ENCODE results near the gene CAMTA1. TPM values are rescaled to one million over a fixed set of nuclear protein-coding genes. Genes with fewer than 3 reads are reported as not detected.
A peak's percentile ranks its signal among the peaks of the same experiment; 100 is the strongest.

CAMTA1 gene
- total and polyA plus RNA-seq, 4 donors: 18.0 to 93.5 (median 35.8) TPM

- Histone ChIP-seq H3K4me3 (ENCODE audit: low read depth in 1 of 3, low read length in 3 of 3) (no peak overlapping the region), H3K4me1 (ENCODE audit: control insufficient read depth in 4 of 4, insufficient read depth in 4 of 4, low read length in 3 of 4) (no peaks in the 10 kb centered on the region), H3K27me3 (ENCODE audit: control insufficient read depth in 4 of 4, insufficient read depth in 4 of 4, low read length in 3 of 4) (no peaks in the 10 kb centered on the region), H3K27ac (ENCODE audit: low read depth in 1 of 2, low read length in 2 of 2) (peak overlapping the region; percentile 66 to 80), H3K36me3 (ENCODE audit: control insufficient read depth in 4 of 4, insufficient read depth in 3 of 4, low read depth in 1 of 4, low read length in 3 of 4) (no peaks in the 10 kb centered on the region), H3K9ac (ENCODE audit: low read depth in 1 of 2, low read length in 2 of 2) (no peak overlapping the region), H3K9me3 (ENCODE audit: control insufficient read depth in 4 of 4, low read length in 3 of 4) (no peaks in the 10 kb centered on the region)
- TF ChIP-seq NR2F2 (IDR thresholded peaks at IDR 0.05) (peak; percentile 35), TAF1 (conservative IDR thresholded peaks at IDR 0.05) (no peak)
- no peak for DNase-seq (ENCODE audit: low spot score)
- 60% methylated on average over 17 of the region's 17 CpGs for WGBS
Measured at GRCh38 chr1:7491109-7491817, 706.0 kb downstream of the CAMTA1 start.

GRCh38 chr1:7491818-7492173 is 706.5 kb downstream of the CAMTA1 start:
- no peaks in the 10 kb centered on the region for H3K9me3 ChIP-seq (ENCODE audit: control insufficient read depth in 4 of 4, low read length in 3 of 4)
- no peak overlapping the region for H3K4me3 ChIP-seq (ENCODE audit: low read depth in 1 of 3, low read length in 3 of 3)
- no peak for DNase-seq (ENCODE audit: low spot score)
- no peaks in the 10 kb centered on the region for H3K27me3 ChIP-seq (ENCODE audit: control insufficient read depth in 4 of 4, insufficient read depth in 4 of 4, low read length in 3 of 4)
- TF ChIP-seq REST (IDR thresholded peaks at IDR 0.05) (no peak), RAD21 (IDR thresholded peaks at IDR 0.05) (no peak), NR2F2 (IDR thresholded peaks at IDR 0.05) (no peak), SP1 (IDR thresholded peaks at IDR 0.05) (no peak), ZBTB33 (IDR thresholded peaks at IDR 0.05) (no peak), RXRA (IDR thresholded peaks at IDR 0.05) (no peak), JUND (IDR thresholded peaks at IDR 0.05) (no peak), HNF4A (conservative IDR thresholded peaks at IDR 0.05) (no peak), HNF4G (IDR thresholded peaks at IDR 0.05) (no peak), EGR1 (IDR thresholded peaks at IDR 0.05; ENCODE audit: low read depth in 2 of 2) (no peak)
- WGBS: 58% methylated on average over 7 of the region's 7 CpGs
- H3K27ac ChIP-seq (ENCODE audit: low read depth in 1 of 2, low read length in 2 of 2): peak overlapping the region; percentile 27 to 45
- H3K9ac ChIP-seq (ENCODE audit: low read depth in 1 of 2, low read length in 2 of 2): no peak overlapping the region
- no peaks in the 10 kb centered on the region for H3K36me3 ChIP-seq (ENCODE audit: control insufficient read depth in 4 of 4, insufficient read depth in 3 of 4, low read depth in 1 of 4, low read length in 3 of 4)
- H3K4me1 ChIP-seq (ENCODE audit: control insufficient read depth in 4 of 4, insufficient read depth in 4 of 4, low read length in 3 of 4): no peaks in the 10 kb centered on the region

- no peaks in the 10 kb centered on the region for H3K4me1 ChIP-seq (ENCODE audit: control insufficient read depth in 4 of 4, insufficient read depth in 4 of 4, low read length in 3 of 4)
- H3K36me3 ChIP-seq (ENCODE audit: control insufficient read depth in 4 of 4, insufficient read depth in 3 of 4, low read depth in 1 of 4, low read length in 3 of 4): no peaks in the 10 kb centered on the region
- no peak overlapping the region for H3K27ac ChIP-seq (ENCODE audit: low read depth in 1 of 2, low read length in 2 of 2)
- no peaks in the 10 kb centered on the region for H3K9me3 ChIP-seq (ENCODE audit: control insufficient read depth in 4 of 4, low read length in 3 of 4)
- no peaks in the 10 kb centered on the region for H3K27me3 ChIP-seq (ENCODE audit: control insufficient read depth in 4 of 4, insufficient read depth in 4 of 4, low read length in 3 of 4)
- H3K4me3 ChIP-seq (ENCODE audit: low read depth in 1 of 3, low read length in 3 of 3): no peak overlapping the region
- no peak overlapping the region for H3K9ac ChIP-seq (ENCODE audit: low read depth in 1 of 2, low read length in 2 of 2)
- 79% methylated on average over 17 of the region's 17 CpGs for WGBS
- no peak for DNase-seq (ENCODE audit: low spot score)
- TF ChIP-seq FOXA1 (IDR thresholded peaks at IDR 0.05) (no peak), EGR1 (IDR thresholded peaks at IDR 0.05; ENCODE audit: low read depth in 2 of 2) (no peak), RXRA (IDR thresholded peaks at IDR 0.05) (no peak), FOXA2 (IDR thresholded peaks at IDR 0.05) (no peak), HNF4G (IDR thresholded peaks at IDR 0.05) (no peak), CTCF (IDR thresholded peaks at IDR 0.05; ENCODE audit: low read depth, low read length, missing input control) (no peak), REST (IDR thresholded peaks at IDR 0.05) (no peak), MAX (IDR thresholded peaks at IDR 0.05) (no peak), HNF4A (conservative IDR thresholded peaks at IDR 0.05) (no peak), NR2F2 (IDR thresholded peaks at IDR 0.05) (no peak)
Measured at GRCh38 chr1:7493711-7494454, 708.6 kb downstream of the CAMTA1 start.

Measured in liver (tissue), 9 donors.